Mucosa of descending colon (tissue), 3 donors: Measurements from ENCODE around the gene PTPN1. TPM values are rescaled to one million over a fixed set of nuclear protein-coding genes. Genes with fewer than 3 reads are reported as not detected.

Source experiments
- ATAC-seq: fragments of 200-7000 bp; cut with Tn5 transposase; one replicate; pipeline ENCODE4 v1.9.1; 2020; ENCODE audit warnings: mild to moderate bottlenecking, moderate library complexity
- DNase-seq, 3 donors: peaks; one replicate each; pipeline ENCODE4 v3.0.0-alpha.2; 2020
- H3K36me3 ChIP-seq: fragments of 200-600 bp; one replicate; pipeline ENCODE4 v1.8.0; 2021; ENCODE audit warnings: low read depth, mild to moderate bottlenecking
- H3K4me1 ChIP-seq: fragments of 200-600 bp; one replicate; pipeline ENCODE4 v1.8.0; 2021; ENCODE audit warnings: low read depth, mild to moderate bottlenecking
- H3K4me3 ChIP-seq: fragments of 200-600 bp; one replicate; pipeline ENCODE4 v1.8.0; 2021; ENCODE audit warnings: mild to moderate bottlenecking
- H3K9me3 ChIP-seq: fragments of 200-600 bp; one replicate; pipeline ENCODE4 v1.8.0; 2021; ENCODE audit warnings: mild to moderate bottlenecking
- intact Hi-C, 2 donors: fragments of 100-400 bp; cut with DNase I in 1 of 2; cut with micrococcal nuclease in 1 of 2; formaldehyde crosslinking; loops; one replicate each; pipeline versions ENCODE4 v1.11.0 to v1.11.1; 2022; cut with DNase I, micrococcal nuclease
- total RNA-seq, 3 donors: library from RNA; stranded (reverse); fragmentation: NEBNext Ultra II Directional in 2 of 3; extraction: Animal tissue kit (Norgen Biotek cat#: 25700) in 2 of 3; gene quantifications; one replicate each; pipeline versions ENCODE4 v1.2.1 to v1.2.4, GENCODE V29; 2021 to 2023
- TF ChIP-seq, protein P1 (sequence below): fragments of 200-600 bp; IDR thresholded peaks from one replicate; pipeline ENCODE4 v1.8.0; 2022; ENCODE audit warnings: antibody characterized with exemption, mild to moderate bottlenecking
- donor health status: DM: no; HTN: no; CAD: no; lungs with moderate emphysema.
- donor health status: DM: no; HTN: no; CAD: no.
- donor health status: DM: no; HTN: yes; CAD: no.

PTPN1 gene
- total RNA-seq, 3 donors from 2014 or later, result 33.2 to 35.1 (median 33.4) TPM

DNA sequence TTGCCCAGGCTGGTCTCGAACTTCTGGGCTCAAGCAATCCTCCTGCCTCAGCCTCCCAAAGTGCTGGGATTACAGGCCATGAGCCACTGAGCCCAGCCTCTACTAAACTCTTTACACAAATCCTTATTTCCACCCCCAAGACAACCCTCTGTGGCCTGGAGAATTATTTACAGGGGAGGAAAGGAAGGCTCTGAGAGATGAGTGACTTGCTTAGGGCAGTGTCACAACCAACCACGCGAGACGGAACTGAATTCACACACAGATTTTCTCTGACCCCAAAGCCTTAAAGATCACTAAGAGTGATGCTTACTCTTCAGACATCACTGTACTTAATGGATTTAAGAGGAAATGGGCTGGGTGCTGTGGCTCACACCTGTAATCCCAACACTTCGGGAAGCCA lies 95.0 kb downstream of the PTPN1 start:
- no peak for ATAC-seq
- no peak for DNase-seq
- no peaks in the 10 kb centered on the region for H3K4me1 ChIP-seq
- H3K9me3 ChIP-seq, result no peaks in the 10 kb centered on the region
- no peak overlapping the region for H3K4me3 ChIP-seq
- intact Hi-C loops, result no loop called here
- no peaks in the 10 kb centered on the region for H3K36me3 ChIP-seq
- TF ChIP-seq, protein P1, sequence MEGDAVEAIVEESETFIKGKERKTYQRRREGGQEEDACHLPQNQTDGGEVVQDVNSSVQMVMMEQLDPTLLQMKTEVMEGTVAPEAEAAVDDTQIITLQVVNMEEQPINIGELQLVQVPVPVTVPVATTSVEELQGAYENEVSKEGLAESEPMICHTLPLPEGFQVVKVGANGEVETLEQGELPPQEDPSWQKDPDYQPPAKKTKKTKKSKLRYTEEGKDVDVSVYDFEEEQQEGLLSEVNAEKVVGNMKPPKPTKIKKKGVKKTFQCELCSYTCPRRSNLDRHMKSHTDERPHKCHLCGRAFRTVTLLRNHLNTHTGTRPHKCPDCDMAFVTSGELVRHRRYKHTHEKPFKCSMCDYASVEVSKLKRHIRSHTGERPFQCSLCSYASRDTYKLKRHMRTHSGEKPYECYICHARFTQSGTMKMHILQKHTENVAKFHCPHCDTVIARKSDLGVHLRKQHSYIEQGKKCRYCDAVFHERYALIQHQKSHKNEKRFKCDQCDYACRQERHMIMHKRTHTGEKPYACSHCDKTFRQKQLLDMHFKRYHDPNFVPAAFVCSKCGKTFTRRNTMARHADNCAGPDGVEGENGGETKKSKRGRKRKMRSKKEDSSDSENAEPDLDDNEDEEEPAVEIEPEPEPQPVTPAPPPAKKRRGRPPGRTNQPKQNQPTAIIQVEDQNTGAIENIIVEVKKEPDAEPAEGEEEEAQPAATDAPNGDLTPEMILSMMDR, result no peak

DNA sequence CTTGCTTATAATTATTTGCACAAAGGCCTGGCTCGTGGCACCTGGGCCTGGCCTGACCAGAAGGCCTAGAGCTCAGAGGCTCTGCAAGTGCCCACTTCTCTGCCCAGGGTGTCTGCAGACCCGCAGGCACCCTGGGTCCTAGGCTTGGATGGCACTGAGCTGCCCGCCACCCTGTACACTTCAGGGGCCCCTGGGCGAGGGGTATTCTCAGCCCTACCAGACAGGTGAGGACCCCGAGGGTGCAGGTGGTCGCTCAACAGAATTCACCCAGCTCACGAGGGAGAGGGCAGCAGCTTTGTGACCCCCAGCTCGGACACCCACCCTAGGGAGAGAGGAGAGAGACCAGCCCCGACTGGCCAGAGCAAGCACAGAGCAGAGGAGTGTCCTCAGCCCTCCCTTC lies 97.3 kb downstream of the PTPN1 start:
- no peak for ATAC-seq
- Histone ChIP-seq H3K4me1 (no peaks in the 10 kb centered on the region), H3K4me3 (no peak overlapping the region), H3K36me3 (no peaks in the 10 kb centered on the region), H3K9me3 (no peaks in the 10 kb centered on the region)
- TF ChIP-seq, protein P1, result no peak
- DNase-seq, result no peak
- intact Hi-C loops, result no loop called here

DNA sequence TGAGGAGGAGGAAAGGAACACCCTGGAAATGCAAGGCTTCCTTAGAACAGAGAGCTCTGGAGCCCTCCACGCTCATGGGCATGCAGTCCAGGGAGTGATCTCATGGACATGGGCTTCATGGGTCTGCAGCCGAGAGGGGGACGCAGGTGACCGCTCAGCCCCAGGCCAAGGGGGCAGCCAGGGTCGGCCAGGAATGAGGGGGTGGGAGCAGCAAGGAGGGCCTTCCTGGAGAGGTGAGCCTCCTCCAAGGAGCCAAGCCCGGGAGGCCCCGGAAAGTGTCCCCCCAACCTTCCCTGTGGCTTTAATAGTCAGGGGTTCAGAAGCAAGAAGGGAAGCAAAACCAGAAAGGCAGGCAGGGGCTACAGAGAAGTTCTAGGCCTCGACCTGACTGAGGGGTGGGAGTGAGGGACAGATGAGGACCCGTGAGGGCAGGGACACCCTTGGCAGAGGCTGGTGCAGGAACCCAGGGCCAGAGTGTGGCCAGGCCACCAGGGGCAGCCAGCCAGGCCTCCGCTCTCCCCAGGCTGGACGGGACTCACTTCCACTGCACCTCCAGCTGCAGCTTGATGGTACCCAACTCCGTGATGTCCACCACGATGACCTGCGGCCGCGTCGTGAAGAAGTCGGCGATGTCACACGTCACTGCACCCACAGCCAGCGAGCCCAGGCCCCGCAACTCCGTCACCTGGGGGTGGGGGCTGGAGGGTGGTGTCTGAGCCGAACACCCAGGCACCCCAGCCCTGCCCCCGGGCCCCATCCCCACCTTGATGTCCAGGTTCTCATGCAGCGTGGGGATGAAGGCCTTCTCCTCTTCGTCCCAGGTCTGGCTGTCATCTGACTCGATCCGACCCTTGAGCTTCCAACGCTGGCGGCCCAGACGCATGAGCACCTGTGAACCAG lies 97.9 kb downstream of the PTPN1 start:
- no peak overlapping the region for H3K4me3 ChIP-seq
- H3K36me3 ChIP-seq, result no peaks in the 10 kb centered on the region
- no peak for DNase-seq
- ATAC-seq, result no peak
- intact Hi-C loops, result no loop called here
- TF ChIP-seq, protein P1, result no peak
- H3K4me1 ChIP-seq, result no peaks in the 10 kb centered on the region
- no peaks in the 10 kb centered on the region for H3K9me3 ChIP-seq

DNA sequence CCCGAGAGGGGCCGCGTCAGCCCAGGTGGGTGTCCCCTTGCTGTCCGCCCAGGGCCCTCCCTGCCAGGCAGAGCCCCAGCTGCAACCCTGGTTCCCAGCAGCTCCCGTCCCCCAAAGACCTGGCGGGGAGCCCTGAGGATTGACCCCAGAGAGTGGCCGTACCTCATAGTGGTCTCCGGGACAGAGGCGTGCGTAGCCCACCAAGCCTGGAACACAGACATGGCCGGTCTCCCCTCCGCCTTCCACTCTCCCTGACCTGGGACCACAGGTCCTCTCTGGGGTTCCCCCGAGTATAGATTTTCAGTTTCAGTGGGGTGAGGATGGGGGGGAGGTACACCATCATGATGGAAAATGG lies 98.5 kb downstream of the PTPN1 start:
- TF ChIP-seq, protein P1, result no peak
- no peak for ATAC-seq
- Histone ChIP-seq H3K4me3 (no peak overlapping the region), H3K9me3 (no peaks in the 10 kb centered on the region), H3K4me1 (no peaks in the 10 kb centered on the region), H3K36me3 (no peaks in the 10 kb centered on the region)
- no peak for DNase-seq
- intact Hi-C loops, result no loop called here

DNA sequence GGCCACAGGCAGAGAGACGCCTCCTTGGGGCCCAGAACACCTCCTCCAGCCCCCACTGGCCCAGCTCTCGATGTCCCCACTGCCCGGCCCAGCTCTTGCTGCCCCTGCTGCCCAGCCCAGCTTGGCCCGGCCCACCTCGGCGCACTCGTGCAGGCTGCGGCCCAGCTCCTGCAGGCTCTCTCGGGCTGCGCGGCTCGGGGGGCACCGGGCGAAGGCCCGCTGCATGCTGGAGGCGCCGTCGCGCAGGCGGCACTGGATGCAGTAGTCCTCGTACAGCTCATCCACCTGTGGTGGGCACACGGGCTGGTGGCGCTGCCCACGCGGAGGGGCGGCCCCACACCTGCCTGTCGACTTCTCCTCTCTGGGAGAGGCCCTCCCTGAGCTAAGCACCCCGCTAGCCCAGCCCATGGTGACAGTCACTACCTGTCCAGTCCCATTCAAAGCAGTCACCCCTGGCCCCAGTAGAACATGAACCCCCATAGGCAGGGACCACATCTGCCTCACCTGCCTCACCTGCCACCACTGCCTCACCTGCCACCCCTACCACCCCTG lies 99.3 kb downstream of the PTPN1 start:
- TF ChIP-seq, protein P1, result no peak
- H3K4me3 ChIP-seq, result no peak overlapping the region
- ATAC-seq (no peak), DNase-seq (no peak)
- no peaks in the 10 kb centered on the region for H3K4me1 ChIP-seq
- H3K9me3 ChIP-seq, result no peaks in the 10 kb centered on the region
- no peaks in the 10 kb centered on the region for H3K36me3 ChIP-seq
- intact Hi-C loops, result no loop called here
